WTC11 (cell line): ENCODE results near the gene GET4. TPM values are rescaled to one million over a fixed set of nuclear protein-coding genes. Genes with fewer than 3 reads are reported as not detected.

Experiments used
- ATAC-seq: fragments of 200-7000 bp; cut with Tn5 transposase; 2 replicates; pipeline ENCODE4 v1.10.0; 2021; ENCODE audit warnings: mild to moderate bottlenecking, moderate library complexity
- CTCF ChIA-PET: fragments of 300-600 bp; sonication (Branson Sonifier 250); formaldehyde crosslinking; loops from one replicate; lab custom pipeline; 2021; ENCODE audit warnings: antibody characterized with exemption; lab: Charles Lee
- POLR2A ChIA-PET: fragments of 350-600 bp; sonication (Branson Sonifier 250); formaldehyde crosslinking; loops from one replicate; lab custom pipeline; 2021; ENCODE audit warnings: antibody characterized with exemption; lab: Charles Lee
- DNase-seq: peaks from one replicate; pipeline ENCODE4 v3.0.0; 2021; ENCODE audit warnings: low spot score
- H3K27ac Mint-ChIP-seq: 2 replicates; pipeline ENCODE4 v1.8.0; 2021; ENCODE audit warnings: mixed read lengths
- H3K27me3 Mint-ChIP-seq: 2 replicates; pipeline ENCODE4 v1.8.0; 2021; ENCODE audit warnings: low read depth, mild to moderate bottlenecking, moderate library complexity, mixed read lengths
- H3K36me3 Mint-ChIP-seq: 2 replicates; pipeline ENCODE4 v1.8.0; 2021; ENCODE audit warnings: mixed read lengths
- H3K4me1 Mint-ChIP-seq: 2 replicates; pipeline ENCODE4 v1.8.0; 2022; ENCODE audit warnings: mixed read lengths
- H3K4me3 Mint-ChIP-seq: 2 replicates; pipeline ENCODE4 v1.8.0; 2021; ENCODE audit warnings: mild to moderate bottlenecking, moderate library complexity, mixed read lengths
- H3K9me3 Mint-ChIP-seq: 2 replicates; pipeline ENCODE4 v1.8.0; 2021; ENCODE audit warnings: mixed read lengths
- ELF4 ChIP-seq: sonication (generic); formaldehyde crosslinking; IDR thresholded peaks from 2 replicates; pipeline ENCODE4 v1.8.1; 2022; ENCODE audit warnings: low read depth, mild to moderate bottlenecking, moderate library complexity, missing genetic modification reagents
- GABPB1 ChIP-seq: sonication (generic); formaldehyde crosslinking; IDR thresholded peaks from 2 replicates; pipeline ENCODE4 v1.8.1; 2023; ENCODE audit warnings: mild to moderate bottlenecking, missing genetic modification reagents
- GRHL2 ChIP-seq: fragments of 250-450 bp; sonication (Bioruptor Pico); IDR thresholded peaks from 2 replicates; pipeline ENCODE4 v1.8.0; 2022; ENCODE audit warnings: mild to moderate bottlenecking, moderate library complexity; ENCODE audit not compliant: insufficient replicate concordance, severe bottlenecking
- KAT7 ChIP-seq: sonication (generic); formaldehyde crosslinking; IDR thresholded peaks from 2 replicates; pipeline ENCODE4 v1.8.1; 2023; ENCODE audit warnings: missing genetic modification reagents, mild to moderate bottlenecking, borderline replicate concordance
- MLX ChIP-seq: sonication (generic); formaldehyde crosslinking; IDR thresholded peaks from 2 replicates; pipeline ENCODE4 v1.8.1; 2023; ENCODE audit warnings: mild to moderate bottlenecking, missing genetic modification reagents, moderate library complexity
- NR1H2 ChIP-seq: sonication (generic); formaldehyde crosslinking; IDR thresholded peaks from 2 replicates; pipeline ENCODE4 v1.9.0; 2021; ENCODE audit warnings: mild to moderate bottlenecking, moderate library complexity, missing genetic modification reagents
- TP53 ChIP-seq: sonication (generic); formaldehyde crosslinking; IDR thresholded peaks from 2 replicates; pipeline ENCODE4 v1.8.1; 2023; ENCODE audit warnings: mild to moderate bottlenecking, missing genetic modification reagents
- ZNF219 ChIP-seq: sonication (generic); formaldehyde crosslinking; IDR thresholded peaks from 2 replicates; pipeline ENCODE4 v1.8.0; 2023; ENCODE audit warnings: missing genetic modification reagents, mild to moderate bottlenecking, borderline replicate concordance
- ZNF232 ChIP-seq: sonication (generic); formaldehyde crosslinking; IDR thresholded peaks from 2 replicates; pipeline ENCODE4 v1.8.0; 2022; ENCODE audit warnings: mild to moderate bottlenecking, missing genetic modification reagents
- ZNF281 ChIP-seq: sonication (generic); formaldehyde crosslinking; IDR thresholded peaks from 2 replicates; pipeline ENCODE4 v1.8.0; 2023; ENCODE audit warnings: mild to moderate bottlenecking, missing genetic modification reagents
- ZNF396 ChIP-seq: fragments of 250-450 bp; sonication (Bioruptor Pico); IDR thresholded peaks from 2 replicates; pipeline ENCODE4 v1.8.0; 2021; ENCODE audit warnings: mild to moderate bottlenecking, moderate library complexity, borderline replicate concordance
- ZNF671 ChIP-seq: fragments of 250-450 bp; sonication (Bioruptor Pico); IDR thresholded peaks from 2 replicates; pipeline ENCODE4 v1.8.0; 2021; ENCODE audit warnings: mild to moderate bottlenecking
- total RNA-seq: library from RNA; stranded (reverse); gene quantifications from 3 replicates; pipeline ENCODE4 v1.2.3, GENCODE V29; 2021
- TF ChIP-seq, protein P1 (sequence below): sonication (generic); formaldehyde crosslinking; conservative IDR thresholded peaks from 2 replicates; pipeline ENCODE4 v1.8.1; 2023; ENCODE audit warnings: mild to moderate bottlenecking, low read depth, missing genetic modification reagents, moderate library complexity
- TF ChIP-seq, protein P2 (sequence below): sonication (generic); formaldehyde crosslinking; IDR thresholded peaks from 2 replicates; pipeline ENCODE4 v1.8.1; 2022; ENCODE audit warnings: low read depth, missing genetic modification reagents, borderline replicate concordance
- TF ChIP-seq, protein P3 (sequence below): fragments of 250-450 bp; sonication (Bioruptor Pico); conservative IDR thresholded peaks from 2 replicates; pipeline ENCODE4 v1.9.0; 2021; ENCODE audit warnings: mild to moderate bottlenecking
- TF ChIP-seq, protein P4 (sequence below): fragments of 250-450 bp; sonication (Bioruptor Pico); IDR thresholded peaks from 2 replicates; pipeline ENCODE4 v1.9.0; 2021; ENCODE audit warnings: mild to moderate bottlenecking
- TF ChIP-seq, protein P5 (sequence below): sonication (generic); formaldehyde crosslinking; IDR thresholded peaks from 2 replicates; pipeline ENCODE4 v1.8.1; 2022; ENCODE audit warnings: missing genetic modification reagents, borderline replicate concordance
- TF ChIP-seq, protein P6 (sequence below): sonication (generic); formaldehyde crosslinking; IDR thresholded peaks from 2 replicates; pipeline ENCODE4 v1.8.0; 2023; ENCODE audit warnings: missing genetic modification reagents

GET4 gene
- total RNA-seq, 1 experiment from 2014 or later, result 73.0 TPM

GRCh38 chr7:849145-849544 lies 27.2 kb upstream of the GET4 start:
- TF ChIP-seq GRHL2 (CRISPR knock-in tag) (no peak), ZNF232 (CRISPR knock-in tag) (no peak), ZNF396 (no peak), MLX (no peak), TP53 (CRISPR knock-in tag) (no peak), ZNF219 (CRISPR knock-in tag) (no peak), ZNF671 (CRISPR knock-in tag) (no peak)
- TF ChIP-seq, protein P1, sequence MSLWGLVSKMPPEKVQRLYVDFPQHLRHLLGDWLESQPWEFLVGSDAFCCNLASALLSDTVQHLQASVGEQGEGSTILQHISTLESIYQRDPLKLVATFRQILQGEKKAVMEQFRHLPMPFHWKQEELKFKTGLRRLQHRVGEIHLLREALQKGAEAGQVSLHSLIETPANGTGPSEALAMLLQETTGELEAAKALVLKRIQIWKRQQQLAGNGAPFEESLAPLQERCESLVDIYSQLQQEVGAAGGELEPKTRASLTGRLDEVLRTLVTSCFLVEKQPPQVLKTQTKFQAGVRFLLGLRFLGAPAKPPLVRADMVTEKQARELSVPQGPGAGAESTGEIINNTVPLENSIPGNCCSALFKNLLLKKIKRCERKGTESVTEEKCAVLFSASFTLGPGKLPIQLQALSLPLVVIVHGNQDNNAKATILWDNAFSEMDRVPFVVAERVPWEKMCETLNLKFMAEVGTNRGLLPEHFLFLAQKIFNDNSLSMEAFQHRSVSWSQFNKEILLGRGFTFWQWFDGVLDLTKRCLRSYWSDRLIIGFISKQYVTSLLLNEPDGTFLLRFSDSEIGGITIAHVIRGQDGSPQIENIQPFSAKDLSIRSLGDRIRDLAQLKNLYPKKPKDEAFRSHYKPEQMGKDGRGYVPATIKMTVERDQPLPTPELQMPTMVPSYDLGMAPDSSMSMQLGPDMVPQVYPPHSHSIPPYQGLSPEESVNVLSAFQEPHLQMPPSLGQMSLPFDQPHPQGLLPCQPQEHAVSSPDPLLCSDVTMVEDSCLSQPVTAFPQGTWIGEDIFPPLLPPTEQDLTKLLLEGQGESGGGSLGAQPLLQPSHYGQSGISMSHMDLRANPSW, result no peak
- TF ChIP-seq, protein P2, sequence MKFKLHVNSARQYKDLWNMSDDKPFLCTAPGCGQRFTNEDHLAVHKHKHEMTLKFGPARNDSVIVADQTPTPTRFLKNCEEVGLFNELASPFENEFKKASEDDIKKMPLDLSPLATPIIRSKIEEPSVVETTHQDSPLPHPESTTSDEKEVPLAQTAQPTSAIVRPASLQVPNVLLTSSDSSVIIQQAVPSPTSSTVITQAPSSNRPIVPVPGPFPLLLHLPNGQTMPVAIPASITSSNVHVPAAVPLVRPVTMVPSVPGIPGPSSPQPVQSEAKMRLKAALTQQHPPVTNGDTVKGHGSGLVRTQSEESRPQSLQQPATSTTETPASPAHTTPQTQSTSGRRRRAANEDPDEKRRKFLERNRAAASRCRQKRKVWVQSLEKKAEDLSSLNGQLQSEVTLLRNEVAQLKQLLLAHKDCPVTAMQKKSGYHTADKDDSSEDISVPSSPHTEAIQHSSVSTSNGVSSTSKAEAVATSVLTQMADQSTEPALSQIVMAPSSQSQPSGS (CRISPR knock-in tag), result no peak
- CTCF ChIA-PET, result interaction anchor here (2.0 kb wide), 1 partner anchor 62 kb away, joined by 5 read pairs; no protein-coding TSS in a partner anchor
- DNase-seq (no peak), ATAC-seq (no peak)
- Mint-ChIP-seq H3K4me3 (no peak overlapping the region), H3K9me3 (no peaks in the 10 kb centered on the region), H3K36me3 (peaks cover 74% of the 10 kb centered on the region), H3K4me1 (no peaks in the 10 kb centered on the region), H3K27me3 (no peaks in the 10 kb centered on the region), H3K27ac (no peak overlapping the region)
- POLR2A ChIA-PET, result no interaction called here

- CTCF ChIA-PET, result interaction anchor here (2.0 kb wide), 1 partner anchor 63 kb away, joined by 5 read pairs; no protein-coding TSS in a partner anchor
- DNase-seq (no peak), ATAC-seq (no peak)
- Mint-ChIP-seq H3K36me3 (peaks cover 73% of the 10 kb centered on the region), H3K9me3 (no peaks in the 10 kb centered on the region), H3K27me3 (no peaks in the 10 kb centered on the region), H3K4me3 (no peak overlapping the region), H3K4me1 (no peaks in the 10 kb centered on the region), H3K27ac (no peak overlapping the region)
- POLR2A ChIA-PET, result no interaction called here
- no peak for TF ChIP-seq KAT7 (CRISPR knock-in tag)
- TF ChIP-seq, protein P3, sequence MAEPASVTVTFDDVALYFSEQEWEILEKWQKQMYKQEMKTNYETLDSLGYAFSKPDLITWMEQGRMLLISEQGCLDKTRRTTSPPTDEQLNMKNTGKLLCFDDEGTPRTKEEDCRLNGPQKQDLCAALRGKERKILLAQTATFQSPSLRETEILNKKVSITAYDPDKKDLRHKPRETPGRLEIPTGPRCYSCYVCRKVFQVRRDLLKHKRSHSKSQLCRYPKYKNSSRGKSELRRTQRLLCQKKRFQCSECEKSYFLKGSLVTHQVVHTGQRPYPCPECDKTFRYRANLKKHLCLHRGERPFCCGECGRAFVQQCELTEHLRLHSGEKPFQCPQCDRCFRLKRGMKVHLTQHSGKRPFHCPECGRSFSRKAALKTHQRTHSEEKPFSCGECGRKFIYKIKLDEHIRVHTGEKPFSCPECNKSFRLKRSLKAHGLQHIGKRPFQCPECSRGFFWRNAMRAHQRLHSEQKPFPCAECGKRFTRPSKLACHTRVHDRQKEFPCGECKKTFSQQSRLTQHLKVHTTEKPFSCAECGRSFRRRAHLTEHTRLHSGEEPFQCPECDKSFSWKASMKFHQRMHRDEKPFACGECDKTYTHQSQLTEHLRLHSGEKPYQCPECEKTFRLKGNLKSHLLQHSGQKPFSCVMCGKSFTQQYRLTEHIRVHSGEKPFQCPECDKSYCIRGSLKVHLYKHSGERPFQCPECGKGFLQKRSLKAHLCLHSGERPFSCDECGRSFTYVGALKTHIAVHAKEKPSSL (CRISPR knock-in tag), result no peak
- TF ChIP-seq, protein P4, sequence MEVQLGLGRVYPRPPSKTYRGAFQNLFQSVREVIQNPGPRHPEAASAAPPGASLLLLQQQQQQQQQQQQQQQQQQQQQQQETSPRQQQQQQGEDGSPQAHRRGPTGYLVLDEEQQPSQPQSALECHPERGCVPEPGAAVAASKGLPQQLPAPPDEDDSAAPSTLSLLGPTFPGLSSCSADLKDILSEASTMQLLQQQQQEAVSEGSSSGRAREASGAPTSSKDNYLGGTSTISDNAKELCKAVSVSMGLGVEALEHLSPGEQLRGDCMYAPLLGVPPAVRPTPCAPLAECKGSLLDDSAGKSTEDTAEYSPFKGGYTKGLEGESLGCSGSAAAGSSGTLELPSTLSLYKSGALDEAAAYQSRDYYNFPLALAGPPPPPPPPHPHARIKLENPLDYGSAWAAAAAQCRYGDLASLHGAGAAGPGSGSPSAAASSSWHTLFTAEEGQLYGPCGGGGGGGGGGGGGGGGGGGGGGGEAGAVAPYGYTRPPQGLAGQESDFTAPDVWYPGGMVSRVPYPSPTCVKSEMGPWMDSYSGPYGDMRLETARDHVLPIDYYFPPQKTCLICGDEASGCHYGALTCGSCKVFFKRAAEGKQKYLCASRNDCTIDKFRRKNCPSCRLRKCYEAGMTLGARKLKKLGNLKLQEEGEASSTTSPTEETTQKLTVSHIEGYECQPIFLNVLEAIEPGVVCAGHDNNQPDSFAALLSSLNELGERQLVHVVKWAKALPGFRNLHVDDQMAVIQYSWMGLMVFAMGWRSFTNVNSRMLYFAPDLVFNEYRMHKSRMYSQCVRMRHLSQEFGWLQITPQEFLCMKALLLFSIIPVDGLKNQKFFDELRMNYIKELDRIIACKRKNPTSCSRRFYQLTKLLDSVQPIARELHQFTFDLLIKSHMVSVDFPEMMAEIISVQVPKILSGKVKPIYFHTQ (CRISPR knock-in tag), result no peak
- TF ChIP-seq, protein P5, sequence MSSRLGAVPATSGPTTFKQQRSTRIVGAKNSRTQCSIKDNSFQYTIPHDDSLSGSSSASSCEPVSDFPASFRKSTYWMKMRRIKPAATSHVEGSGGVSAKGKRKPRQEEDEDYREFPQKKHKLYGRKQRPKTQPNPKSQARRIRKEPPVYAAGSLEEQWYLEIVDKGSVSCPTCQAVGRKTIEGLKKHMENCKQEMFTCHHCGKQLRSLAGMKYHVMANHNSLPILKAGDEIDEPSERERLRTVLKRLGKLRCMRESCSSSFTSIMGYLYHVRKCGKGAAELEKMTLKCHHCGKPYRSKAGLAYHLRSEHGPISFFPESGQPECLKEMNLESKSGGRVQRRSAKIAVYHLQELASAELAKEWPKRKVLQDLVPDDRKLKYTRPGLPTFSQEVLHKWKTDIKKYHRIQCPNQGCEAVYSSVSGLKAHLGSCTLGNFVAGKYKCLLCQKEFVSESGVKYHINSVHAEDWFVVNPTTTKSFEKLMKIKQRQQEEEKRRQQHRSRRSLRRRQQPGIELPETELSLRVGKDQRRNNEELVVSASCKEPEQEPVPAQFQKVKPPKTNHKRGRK, result no peak
- TF ChIP-seq ZNF232 (CRISPR knock-in tag), result no peak
- TF ChIP-seq ZNF281 (CRISPR knock-in tag), result no peak
- TF ChIP-seq NR1H2 (CRISPR knock-in tag), result no peak
- TF ChIP-seq GABPB1, result no peak
- no peak for TF ChIP-seq ELF4
- TF ChIP-seq, protein P6, sequence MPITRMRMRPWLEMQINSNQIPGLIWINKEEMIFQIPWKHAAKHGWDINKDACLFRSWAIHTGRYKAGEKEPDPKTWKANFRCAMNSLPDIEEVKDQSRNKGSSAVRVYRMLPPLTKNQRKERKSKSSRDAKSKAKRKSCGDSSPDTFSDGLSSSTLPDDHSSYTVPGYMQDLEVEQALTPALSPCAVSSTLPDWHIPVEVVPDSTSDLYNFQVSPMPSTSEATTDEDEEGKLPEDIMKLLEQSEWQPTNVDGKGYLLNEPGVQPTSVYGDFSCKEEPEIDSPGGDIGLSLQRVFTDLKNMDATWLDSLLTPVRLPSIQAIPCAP, result no peak
Observed at GRCh38 chr7:849781-850180, 26.6 kb upstream of the GET4 start.
